ENCODE measurements around the gene PMEPA1. TPM values are rescaled to one million over a fixed set of nuclear protein-coding genes. Genes with fewer than 3 reads are reported as not detected.

Gene PMEPA1
- total RNA-seq, 1 experiment from 2014 or later: 3.3 TPM

DNA sequence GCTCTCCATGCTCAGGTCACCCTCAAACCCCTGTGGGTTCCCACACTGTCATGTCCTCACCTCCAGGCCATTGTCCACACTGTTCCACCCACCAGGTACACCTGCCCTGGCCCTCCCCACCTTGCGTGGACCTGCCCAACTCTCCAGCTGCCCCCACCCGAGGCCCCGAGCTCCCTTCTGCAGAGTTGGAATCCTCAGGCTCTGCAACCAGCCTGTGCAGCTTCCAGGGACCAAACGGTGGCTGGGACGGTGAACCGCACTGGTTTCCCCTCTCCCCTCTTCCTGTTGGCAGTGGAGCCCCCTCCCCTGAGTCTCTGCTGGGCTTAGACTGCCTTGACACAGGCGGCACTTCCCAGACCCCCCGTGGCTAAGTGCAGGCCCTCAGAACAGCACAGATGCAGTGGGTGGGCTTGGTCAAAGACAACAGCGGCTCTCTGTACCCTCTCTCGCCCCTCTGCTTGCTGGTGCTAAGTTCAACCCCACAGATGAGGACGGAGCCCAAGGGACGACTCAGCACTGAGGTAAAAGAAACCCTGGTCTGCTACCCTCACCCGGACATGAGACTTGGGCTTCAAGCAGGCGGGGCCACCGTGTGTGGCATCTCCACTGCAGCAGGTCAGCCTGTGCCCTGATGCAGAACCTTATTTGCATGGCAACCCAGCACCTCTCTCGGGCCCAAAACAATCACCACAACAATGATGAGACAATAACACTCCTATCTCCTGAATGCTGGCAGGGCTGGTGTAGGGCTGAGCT is 100.6 kb downstream of the PMEPA1 start:
- Histone ChIP-seq H3K36me3 (no peaks in the 10 kb centered on the region), H3K4me3 (no peak overlapping the region), H3K27me3 (peaks cover 11% of the 10 kb centered on the region), H3K9me3 (no peaks in the 10 kb centered on the region)
- no peak for DNase-seq

DNA sequence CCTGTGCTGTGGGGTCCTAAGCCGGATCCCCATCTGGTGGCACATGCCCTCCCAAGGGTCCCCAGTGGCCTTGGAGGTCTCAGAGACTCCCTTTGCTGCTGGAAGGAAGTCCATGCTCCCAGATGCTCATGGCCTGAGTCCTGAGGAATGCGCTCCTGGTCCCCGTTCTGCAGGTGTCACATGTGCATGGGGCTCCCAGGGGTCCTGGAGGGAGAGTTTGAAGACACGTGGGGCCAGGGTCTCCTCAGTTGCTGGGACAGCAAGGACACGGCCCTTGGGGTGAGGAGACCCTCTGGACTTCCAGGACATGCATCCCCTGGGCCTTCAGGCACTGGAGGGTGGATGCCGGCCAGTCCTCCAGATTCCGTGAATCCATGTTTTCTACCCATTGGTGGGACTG is 101.3 kb downstream of the PMEPA1 start:
- Histone ChIP-seq H3K9me3 (no peaks in the 10 kb centered on the region), H3K36me3 (no peaks in the 10 kb centered on the region), H3K4me3 (no peak overlapping the region), H3K27me3 (peaks cover 11% of the 10 kb centered on the region)
- no peak for DNase-seq

DNA sequence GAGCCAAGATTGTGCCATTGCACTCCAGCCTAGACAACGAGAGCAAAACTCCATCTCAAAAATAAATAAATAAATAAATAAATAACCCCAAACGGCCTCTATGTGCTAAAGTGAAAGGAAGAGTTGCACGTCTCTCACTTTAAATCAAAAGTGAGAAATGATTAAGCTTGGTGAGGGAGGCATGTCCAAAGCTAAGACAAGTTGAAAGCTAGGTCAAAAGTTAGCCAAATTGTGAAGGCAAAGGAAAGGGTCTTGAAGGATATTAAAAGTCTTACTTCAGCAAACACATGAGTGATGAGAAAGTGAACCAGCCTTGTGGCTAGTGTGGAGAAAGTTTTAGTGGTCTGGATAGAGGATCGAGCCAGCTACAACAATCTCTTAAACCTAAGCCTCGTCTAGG is 103.9 kb downstream of the PMEPA1 start:
- H3K4me3 ChIP-seq: no peak overlapping the region
- H3K27me3 ChIP-seq: peaks cover 11% of the 10 kb centered on the region
- no peaks in the 10 kb centered on the region for H3K36me3 ChIP-seq
- DNase-seq: no peak
- H3K9me3 ChIP-seq: no peaks in the 10 kb centered on the region

DNA sequence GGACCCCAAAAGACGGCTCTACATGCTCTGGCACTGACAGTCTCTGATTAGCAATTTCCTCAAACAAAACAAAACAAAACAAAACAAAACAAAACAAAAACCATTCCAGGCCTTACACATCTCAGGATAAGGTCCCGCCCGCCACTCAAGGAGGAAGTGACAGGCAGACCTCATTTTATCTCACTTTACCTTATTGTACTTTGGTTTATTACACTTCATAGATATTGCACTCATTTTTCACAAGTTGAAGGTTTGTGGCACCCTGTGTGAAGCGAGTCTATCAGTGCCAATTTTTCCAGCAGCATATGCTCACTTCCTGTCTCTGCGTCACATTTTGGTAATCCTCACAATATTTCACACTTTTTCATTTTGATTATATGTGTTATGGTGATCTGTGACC is 104.8 kb downstream of the PMEPA1 start:
- Histone ChIP-seq H3K27me3 (peaks cover 11% of the 10 kb centered on the region), H3K9me3 (no peaks in the 10 kb centered on the region), H3K36me3 (no peaks in the 10 kb centered on the region), H3K4me3 (no peak overlapping the region)
- no peak for DNase-seq

DNA sequence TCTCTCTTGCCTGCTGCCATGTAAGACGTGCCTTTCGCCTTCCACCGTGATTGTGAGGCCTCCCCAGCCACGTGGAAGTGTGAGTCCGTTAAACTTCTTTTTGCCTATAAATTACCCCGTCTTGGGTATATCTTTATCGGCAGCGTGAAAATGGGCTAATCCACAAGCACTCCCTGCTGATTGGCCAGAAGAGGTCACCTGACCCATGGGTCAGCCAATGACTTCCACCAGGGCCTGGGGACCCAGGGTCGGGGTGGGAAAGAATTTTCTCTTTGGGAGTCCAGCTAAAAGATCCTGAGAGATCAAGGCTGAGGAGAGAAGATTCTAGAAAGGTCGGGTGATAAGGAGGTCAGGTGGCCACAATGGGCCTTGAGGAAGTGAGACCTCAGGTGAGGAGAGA is 106.7 kb downstream of the PMEPA1 start:
- no peaks in the 10 kb centered on the region for H3K36me3 ChIP-seq
- no peak for DNase-seq
- H3K9me3 ChIP-seq: no peaks in the 10 kb centered on the region
- H3K4me3 ChIP-seq: no peak overlapping the region
- H3K27me3 ChIP-seq: peaks cover 11% of the 10 kb centered on the region

- Histone ChIP-seq H3K4me3 (no peak overlapping the region), H3K27me3 (peaks cover 3% of the 10 kb centered on the region; the same call in 1 of the 2 replicates), H3K36me3 (no peaks in the 10 kb centered on the region), H3K9me3 (no peaks in the 10 kb centered on the region)
- DNase-seq: no peak
These were observed 108.1 kb downstream of the PMEPA1 start for GRCh38 chr20:57601737-57602136.

DNA sequence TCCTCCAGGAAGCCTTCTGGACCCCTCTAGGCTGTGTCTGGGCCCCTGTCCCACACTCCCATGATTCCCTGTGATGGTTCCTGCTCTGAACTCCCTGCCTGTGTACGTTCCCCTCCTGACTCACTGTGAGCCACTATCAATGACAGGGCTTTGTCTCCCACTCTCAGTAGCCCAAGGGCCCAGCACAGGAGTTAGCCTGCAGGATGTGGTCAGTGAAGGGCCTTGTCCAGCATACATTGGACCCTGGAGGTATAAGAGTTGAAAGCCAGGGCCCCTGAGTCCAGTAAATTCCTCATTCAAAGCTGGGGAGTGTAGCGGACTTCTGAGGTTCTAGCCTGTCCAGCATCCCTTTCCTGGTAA is 108.6 kb downstream of the PMEPA1 start:
- Histone ChIP-seq H3K4me3 (no peak overlapping the region), H3K36me3 (no peaks in the 10 kb centered on the region)

GRCh38 chr20:57600320-57601210 is 109.2 kb downstream of the PMEPA1 start:
- Histone ChIP-seq H3K9me3 (no peaks in the 10 kb centered on the region), H3K36me3 (no peaks in the 10 kb centered on the region), H3K4me3 (no peak overlapping the region), H3K27me3 (no peaks in the 10 kb centered on the region)
- DNase-seq: no peak

More for the DNA sequence above, 108.6 kb downstream of the PMEPA1 start:
- Histone ChIP-seq H3K27me3 (peaks cover 2% of the 10 kb centered on the region; the same call in 1 of the 2 replicates), H3K9me3 (no peaks in the 10 kb centered on the region)
- DNase-seq: no peak

- H3K9me3 ChIP-seq: no peaks in the 10 kb centered on the region
- H3K36me3 ChIP-seq: no peaks in the 10 kb centered on the region
- H3K4me3 ChIP-seq: no peak overlapping the region
- no peaks in the 10 kb centered on the region for H3K27me3 ChIP-seq
- DNase-seq: no peak
These were observed 111.3 kb downstream of the PMEPA1 start for GRCh38 chr20:57598491-57598890.

Other genes starting within 250 kb of the PMEPA1 start
- gene CTCFL, start 184.9 kb downstream of the PMEPA1 start, total RNA-seq (2014; rRNA removed; shearing (Covaris generic); ENCODE audit: low replicate concordance): not detected in 2 replicates
- gene PCK1, start 148.9 kb downstream of the PMEPA1 start, total RNA-seq (2014; rRNA removed; shearing (Covaris generic); ENCODE audit: low replicate concordance): not detected in 2 replicates
- not detected in 2 replicates for gene ZBP1, start 89.6 kb downstream of the PMEPA1 start, total RNA-seq (2014; rRNA removed; shearing (Covaris generic); ENCODE audit: low replicate concordance)

Data from MG63 (cell line).